NB4 (cell line): ENCODE measurements around the gene PRKCE.

ENCODE experiments used
- DNase-seq: peaks from one replicate; pipeline ENCODE4 v3.0.0; 2010; ENCODE audit warnings: low read depth
- H3K4me3 ChIP-seq: one replicate; pipeline ENCODE4 v1.5.1; 2011; ENCODE audit warnings: mild to moderate bottlenecking, low read depth, low read length, moderate library complexity
- CTCF ChIP-seq: IDR thresholded peaks from one replicate; pipeline ENCODE4 v1.5.1; 2012; ENCODE audit warnings: low read depth, low read length
- MAX ChIP-seq: IDR thresholded peaks from 2 replicates; pipeline ENCODE4 v1.6.1; 2011; ENCODE audit warnings: low read depth, low read length
- MYC ChIP-seq: IDR thresholded peaks from 2 replicates; pipeline ENCODE4 v1.6.1; 2011; ENCODE audit warnings: low read depth, low read length
- POLR2A ChIP-seq: IDR thresholded peaks from 2 replicates; pipeline ENCODE4 v1.6.1; 2011; ENCODE audit warnings: mild to moderate bottlenecking; ENCODE audit not compliant: insufficient read length; ENCODE audit errors: extremely low read depth

Gene PRKCE

GRCh38 chr2:45651415-45652089 lies at the start of gene PRKCE:
Gene PRKCE, plus strand, starts transcription at chr2:45651675.
- TF ChIP-seq MYC, result no peak
- no peak for TF ChIP-seq CTCF
- no peak for TF ChIP-seq MAX
- TF ChIP-seq POLR2A, result no peak
- peak; percentile 21 for DNase-seq

GRCh38 chr2:45602624-45603023 lies 48.9 kb upstream of the PRKCE start:
- no peak for DNase-seq
- no peak overlapping the region for H3K4me3 ChIP-seq
- no peak for TF ChIP-seq POLR2A
- TF ChIP-seq CTCF, result no peak
- no peak for TF ChIP-seq MAX

More at GRCh38 chr2:45651415-45652089, at the start of gene PRKCE:
- H3K4me3 ChIP-seq, result peak within 1 kb of the TSS; percentile 73

GRCh38 chr2:45605116-45605515 lies 46.4 kb upstream of the PRKCE start:
- no peak for TF ChIP-seq MYC
- no peak for TF ChIP-seq CTCF
- TF ChIP-seq MAX, result no peak
- TF ChIP-seq POLR2A, result no peak
- H3K4me3 ChIP-seq, result no peak overlapping the region
- no peak for DNase-seq

GRCh38 chr2:45606796-45607195 lies 44.7 kb upstream of the PRKCE start:
- no peak overlapping the region for H3K4me3 ChIP-seq
- TF ChIP-seq CTCF, result no peak
- TF ChIP-seq MAX, result no peak
- TF ChIP-seq MYC, result no peak
- no peak for TF ChIP-seq POLR2A
- DNase-seq, result no peak

GRCh38 chr2:45607701-45608100 lies 43.8 kb upstream of the PRKCE start:
- H3K4me3 ChIP-seq, result no peak overlapping the region
- DNase-seq, result peak; percentile 37
- TF ChIP-seq CTCF (peak; percentile 36), MYC (no peak)
